ENCODE data around the gene PET100.

PET100 gene

GRCh38 chr19:7619671-7620441, 9.7 kb upstream of the PET100 start:
- H3K27ac Mint-ChIP-seq = no peak overlapping the region
- no peaks in the 10 kb centered on the region for H3K9me3 Mint-ChIP-seq
- no peaks in the 10 kb centered on the region for H3K4me1 Mint-ChIP-seq (ENCODE audit: low read depth)

GRCh38 chr19:7620442-7621412, 8.9 kb upstream of the PET100 start:
- no peaks in the 10 kb centered on the region for H3K9me3 Mint-ChIP-seq

More at GRCh38 chr19:7619671-7620441, 9.7 kb upstream of the PET100 start:
- peaks cover 20% of the 10 kb centered on the region for H3K36me3 Mint-ChIP-seq (ENCODE audit: low read depth)
- DNase-seq (ENCODE audit: low spot score) = no peak
- no peak overlapping the region for H3K4me3 Mint-ChIP-seq
- no peaks in the 10 kb centered on the region for H3K27me3 Mint-ChIP-seq (ENCODE audit: low read depth)

GRCh38 chr19:7622933-7623685, 6.5 kb upstream of the PET100 start:
- Mint-ChIP-seq H3K36me3 (ENCODE audit: low read depth) (peaks cover 25% of the 10 kb centered on the region), H3K27me3 (ENCODE audit: low read depth) (no peaks in the 10 kb centered on the region), H3K4me3 (no peak overlapping the region), H3K4me1 (ENCODE audit: low read depth) (peaks cover 4% of the 10 kb centered on the region), H3K9me3 (no peaks in the 10 kb centered on the region), H3K27ac (no peak overlapping the region)
- DNase-seq (ENCODE audit: low spot score) = no peak

More at GRCh38 chr19:7620442-7621412, 8.9 kb upstream of the PET100 start:
- Mint-ChIP-seq H3K27ac (no peak overlapping the region), H3K36me3 (ENCODE audit: low read depth) (peaks cover 20% of the 10 kb centered on the region), H3K27me3 (ENCODE audit: low read depth) (no peaks in the 10 kb centered on the region), H3K4me3 (no peak overlapping the region), H3K4me1 (ENCODE audit: low read depth) (no peaks in the 10 kb centered on the region)
- no peak for DNase-seq (ENCODE audit: low spot score)

GRCh38 chr19:7623725-7624603, 5.6 kb upstream of the PET100 start:
- H3K9me3 Mint-ChIP-seq = no peaks in the 10 kb centered on the region
- DNase-seq (ENCODE audit: low spot score) = no peak
- H3K27me3 Mint-ChIP-seq (ENCODE audit: low read depth) = no peaks in the 10 kb centered on the region
- no peak overlapping the region for H3K27ac Mint-ChIP-seq
- H3K36me3 Mint-ChIP-seq (ENCODE audit: low read depth) = peaks cover 19% of the 10 kb centered on the region
- H3K4me1 Mint-ChIP-seq (ENCODE audit: low read depth) = peaks cover 12% of the 10 kb centered on the region
- no peak overlapping the region for H3K4me3 Mint-ChIP-seq

GRCh38 chr19:7624810-7625209, 4.8 kb upstream of the PET100 start:
- H3K27ac Mint-ChIP-seq = no peak overlapping the region
- DNase-seq (ENCODE audit: low spot score) = no peak
- H3K4me3 Mint-ChIP-seq = no peak overlapping the region
- H3K9me3 Mint-ChIP-seq = no peaks in the 10 kb centered on the region
- peaks cover 17% of the 10 kb centered on the region for H3K4me1 Mint-ChIP-seq (ENCODE audit: low read depth)
- no peaks in the 10 kb centered on the region for H3K27me3 Mint-ChIP-seq (ENCODE audit: low read depth)
- peaks cover 23% of the 10 kb centered on the region for H3K36me3 Mint-ChIP-seq (ENCODE audit: low read depth)

GRCh38 chr19:7625763-7626372, 3.7 kb upstream of the PET100 start:
- Mint-ChIP-seq H3K27ac (no peak overlapping the region), H3K27me3 (ENCODE audit: low read depth) (no peaks in the 10 kb centered on the region), H3K4me1 (ENCODE audit: low read depth) (peaks cover 25% of the 10 kb centered on the region), H3K4me3 (no peak overlapping the region), H3K36me3 (ENCODE audit: low read depth) (peaks cover 24% of the 10 kb centered on the region), H3K9me3 (no peaks in the 10 kb centered on the region)
- no peak for DNase-seq (ENCODE audit: low spot score)

GRCh38 chr19:7627166-7627565, 2.4 kb upstream of the PET100 start:
- no peak for DNase-seq (ENCODE audit: low spot score)
- no peak overlapping the region for H3K4me3 Mint-ChIP-seq
- H3K27ac Mint-ChIP-seq = no peak overlapping the region
- peaks cover 27% of the 10 kb centered on the region for H3K4me1 Mint-ChIP-seq (ENCODE audit: low read depth)
- H3K27me3 Mint-ChIP-seq (ENCODE audit: low read depth) = no peaks in the 10 kb centered on the region
- peaks cover 16% of the 10 kb centered on the region for H3K36me3 Mint-ChIP-seq (ENCODE audit: low read depth)
- no peaks in the 10 kb centered on the region for H3K9me3 Mint-ChIP-seq

GRCh38 chr19:7628589-7629311, 843 bp upstream of the PET100 start:
- Mint-ChIP-seq H3K27ac (peak overlapping the region; percentile 99), H3K4me1 (ENCODE audit: low read depth) (peaks cover 27% of the 10 kb centered on the region), H3K4me3 (peak overlapping the region; percentile 95), H3K27me3 (ENCODE audit: low read depth) (no peaks in the 10 kb centered on the region), H3K9me3 (no peaks in the 10 kb centered on the region), H3K36me3 (ENCODE audit: low read depth) (peaks cover 11% of the 10 kb centered on the region)
- DNase-seq (ENCODE audit: low spot score) = no peak

- H3K36me3 Mint-ChIP-seq (ENCODE audit: low read depth) = peaks cover 12% of the 10 kb centered on the region
- H3K4me3 Mint-ChIP-seq = no peak overlapping the region
- peaks cover 30% of the 10 kb centered on the region for H3K4me1 Mint-ChIP-seq (ENCODE audit: low read depth)
- no peaks in the 10 kb centered on the region for H3K9me3 Mint-ChIP-seq
- no peaks in the 10 kb centered on the region for H3K27me3 Mint-ChIP-seq (ENCODE audit: low read depth)
- DNase-seq (ENCODE audit: low spot score) = no peak
- H3K27ac Mint-ChIP-seq = no peak overlapping the region
Observed at GRCh38 chr19:7631577-7631976, 2.0 kb downstream of the PET100 start.

GRCh38 chr19:7632340-7633203, 3.0 kb downstream of the PET100 start:
- Mint-ChIP-seq H3K27ac (peak overlapping the region; percentile 15), H3K27me3 (ENCODE audit: low read depth) (no peaks in the 10 kb centered on the region), H3K36me3 (ENCODE audit: low read depth) (peaks cover 7% of the 10 kb centered on the region), H3K9me3 (no peaks in the 10 kb centered on the region), H3K4me3 (no peak overlapping the region), H3K4me1 (ENCODE audit: low read depth) (peaks cover 32% of the 10 kb centered on the region)
- DNase-seq (ENCODE audit: low spot score) = no peak

GRCh38 chr19:7633698-7634097, 4.1 kb downstream of the PET100 start, which contains the start of gene PCP2:
PCP2 (minus strand) TSS chr19:7633719; CDS start chr19:7633457, 262 bp downstream.
- no peak within 1 kb of the TSS for H3K4me3 Mint-ChIP-seq
- no peaks in the 10 kb centered on the region for H3K27me3 Mint-ChIP-seq (ENCODE audit: low read depth)
- peak within 1 kb of the TSS; percentile 15 for H3K27ac Mint-ChIP-seq
- peaks cover 24% of the 10 kb centered on the region for H3K4me1 Mint-ChIP-seq (ENCODE audit: low read depth)
- H3K9me3 Mint-ChIP-seq = no peaks in the 10 kb centered on the region
- no peak for DNase-seq (ENCODE audit: low spot score)
- peaks cover 7% of the 10 kb centered on the region for H3K36me3 Mint-ChIP-seq (ENCODE audit: low read depth)

All from T-helper 2 cell treated with Interferon-gamma antibody and Interleukin-4, amounts not matched to agents 5 μg/mL and 100 μg/mL, for 36 hours (primary cell).